ENCODE results near the gene S100A16. TPM values are rescaled to one million over a fixed set of nuclear protein-coding genes. Genes with fewer than 3 reads are reported as not detected.
A peak's percentile ranks its signal among the peaks of the same experiment; 100 is the strongest.

S100A16 gene
- total RNA-seq, 1 experiment from 2014 or later = not detected

DNA sequence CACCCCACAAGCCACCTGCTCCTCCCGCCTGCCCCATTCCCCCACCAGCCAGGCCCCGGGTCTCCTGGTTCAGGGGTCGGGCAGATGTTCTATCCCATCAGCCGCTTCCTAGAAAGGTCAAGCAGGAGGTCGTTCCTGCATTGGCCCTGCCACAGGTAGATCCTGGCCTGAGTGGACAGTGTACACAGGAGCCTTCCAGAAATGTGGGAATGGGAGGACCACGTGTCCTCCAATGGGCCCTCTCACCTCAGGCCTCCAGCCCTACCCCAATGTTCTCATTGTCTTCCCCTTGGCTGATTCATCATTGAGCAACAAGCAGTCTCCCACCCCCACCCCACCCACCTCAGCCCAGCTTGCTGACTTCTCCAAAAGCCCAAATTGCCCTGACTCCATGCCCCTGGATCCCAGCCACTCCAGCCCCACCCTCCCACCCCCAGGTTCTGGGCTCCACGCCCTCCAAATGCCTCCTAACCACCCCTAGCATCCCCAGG, 2.1 kb downstream of the S100A16 start:
- no peaks in the 10 kb centered on the region for H3K27me3 ChIP-seq (ENCODE audit: low read length)
- no peak overlapping the region for H2AFZ ChIP-seq (ENCODE audit: low read length)
- no peak overlapping the region for H3K4me2 ChIP-seq (ENCODE audit: low read depth, low read length, poor library complexity, severe bottlenecking)
- no peak overlapping the region for H3K27ac ChIP-seq (ENCODE audit: low read length)
- no peak for DNase-seq
- H4K20me1 ChIP-seq (ENCODE audit: insufficient read depth, low read depth, low read length) = no peaks in the 10 kb centered on the region
- no peaks in the 10 kb centered on the region for H3K9me3 ChIP-seq (ENCODE audit: low read length)
- peaks cover 4% of the 10 kb centered on the region for H3K4me1 ChIP-seq (ENCODE audit: low read length)
- no peaks in the 10 kb centered on the region for H3K79me2 ChIP-seq (ENCODE audit: low read length)
- H3K9ac ChIP-seq (ENCODE audit: low read length) = no peak overlapping the region
- H3K4me3 ChIP-seq (ENCODE audit: low read length) = no peak overlapping the region
- H3K9me2 ChIP-seq (replicated peaks; ENCODE audit: insufficient read depth, low read length) = no peaks in the 10 kb centered on the region
- no peaks in the 10 kb centered on the region for H3K36me3 ChIP-seq (ENCODE audit: insufficient read depth, low read length)

DNA sequence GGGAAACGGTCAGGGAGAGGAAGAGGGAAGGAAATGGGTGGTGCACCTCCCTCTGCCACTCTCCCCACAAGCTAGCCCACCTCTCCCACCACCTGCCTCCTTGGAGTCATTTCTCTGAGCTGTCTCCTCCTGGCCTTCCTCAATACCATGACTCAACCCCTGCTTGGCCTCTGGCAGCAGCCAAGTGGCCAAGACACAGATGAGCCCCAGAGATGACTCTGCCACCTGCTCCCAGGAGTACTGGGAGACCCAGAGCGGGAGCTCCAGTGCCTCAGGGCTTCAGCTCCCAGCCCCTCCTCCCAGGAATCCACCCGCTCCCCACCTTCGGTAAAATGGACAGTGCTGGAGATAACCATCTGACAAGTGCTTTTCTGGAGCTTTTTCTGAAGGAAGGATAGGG, 2.6 kb downstream of the S100A16 start:
- Histone ChIP-seq H3K9me2 (replicated peaks; ENCODE audit: insufficient read depth, low read length) (no peaks in the 10 kb centered on the region), H3K27me3 (ENCODE audit: low read length) (no peaks in the 10 kb centered on the region), H3K27ac (ENCODE audit: low read length) (no peak overlapping the region), H3K4me2 (ENCODE audit: low read depth, low read length, poor library complexity, severe bottlenecking) (no peak overlapping the region), H2AFZ (ENCODE audit: low read length) (no peak overlapping the region), H3K4me3 (ENCODE audit: low read length) (no peak overlapping the region), H3K9ac (ENCODE audit: low read length) (no peak overlapping the region), H3K79me2 (ENCODE audit: low read length) (no peaks in the 10 kb centered on the region), H3K4me1 (ENCODE audit: low read length) (peaks cover 4% of the 10 kb centered on the region), H3K9me3 (ENCODE audit: low read length) (no peaks in the 10 kb centered on the region), H3K36me3 (ENCODE audit: insufficient read depth, low read length) (no peaks in the 10 kb centered on the region), H4K20me1 (ENCODE audit: insufficient read depth, low read depth, low read length) (no peaks in the 10 kb centered on the region)
- no peak for DNase-seq

DNA sequence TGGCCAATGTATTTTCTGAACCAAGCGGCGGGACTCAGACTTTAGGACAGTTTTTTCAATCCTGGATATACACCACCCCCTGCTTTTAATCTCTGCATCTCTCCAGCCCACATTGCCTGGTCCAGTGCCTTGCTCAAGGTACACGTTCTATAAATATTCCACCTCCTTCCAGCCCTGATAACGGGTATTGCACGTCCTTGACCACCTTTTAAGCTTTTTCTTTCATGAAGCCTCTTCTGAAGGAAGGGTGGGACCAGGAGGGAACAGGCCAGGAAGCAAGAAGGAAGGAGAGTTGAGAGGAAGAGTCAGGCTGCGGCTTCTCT, 3.4 kb downstream of the S100A16 start:
- no peak overlapping the region for H2AFZ ChIP-seq (ENCODE audit: low read length)
- H3K9ac ChIP-seq (ENCODE audit: low read length) = no peak overlapping the region

GRCh38 chr1:153608742-153609584, 4.0 kb downstream of the S100A16 start:
- Histone ChIP-seq H3K4me2 (ENCODE audit: low read depth, low read length, poor library complexity, severe bottlenecking) (no peak overlapping the region), H3K9me3 (ENCODE audit: low read length) (no peaks in the 10 kb centered on the region), H3K9me2 (replicated peaks; ENCODE audit: insufficient read depth, low read length) (no peaks in the 10 kb centered on the region), H3K9ac (ENCODE audit: low read length) (no peak overlapping the region), H3K4me3 (ENCODE audit: low read length) (no peak overlapping the region), H3K79me2 (ENCODE audit: low read length) (no peaks in the 10 kb centered on the region), H3K27me3 (ENCODE audit: low read length) (no peaks in the 10 kb centered on the region), H3K27ac (ENCODE audit: low read length) (no peak overlapping the region), H3K4me1 (ENCODE audit: low read length) (peaks cover 4% of the 10 kb centered on the region), H2AFZ (ENCODE audit: low read length) (no peak overlapping the region), H3K36me3 (ENCODE audit: insufficient read depth, low read length) (no peaks in the 10 kb centered on the region), H4K20me1 (ENCODE audit: insufficient read depth, low read depth, low read length) (no peaks in the 10 kb centered on the region)
- DNase-seq = no peak

More for the DNA sequence above, 3.4 kb downstream of the S100A16 start:
- no peak overlapping the region for H3K27ac ChIP-seq (ENCODE audit: low read length)
- H3K9me3 ChIP-seq (ENCODE audit: low read length) = no peaks in the 10 kb centered on the region
- H3K4me2 ChIP-seq (ENCODE audit: low read depth, low read length, poor library complexity, severe bottlenecking) = no peak overlapping the region
- no peaks in the 10 kb centered on the region for H4K20me1 ChIP-seq (ENCODE audit: insufficient read depth, low read depth, low read length)
- H3K36me3 ChIP-seq (ENCODE audit: insufficient read depth, low read length) = no peaks in the 10 kb centered on the region
- H3K79me2 ChIP-seq (ENCODE audit: low read length) = no peaks in the 10 kb centered on the region
- no peak for DNase-seq
- no peak overlapping the region for H3K4me3 ChIP-seq (ENCODE audit: low read length)
- no peaks in the 10 kb centered on the region for H3K9me2 ChIP-seq (replicated peaks; ENCODE audit: insufficient read depth, low read length)
- peaks cover 4% of the 10 kb centered on the region for H3K4me1 ChIP-seq (ENCODE audit: low read length)
- H3K27me3 ChIP-seq (ENCODE audit: low read length) = no peaks in the 10 kb centered on the region

DNA sequence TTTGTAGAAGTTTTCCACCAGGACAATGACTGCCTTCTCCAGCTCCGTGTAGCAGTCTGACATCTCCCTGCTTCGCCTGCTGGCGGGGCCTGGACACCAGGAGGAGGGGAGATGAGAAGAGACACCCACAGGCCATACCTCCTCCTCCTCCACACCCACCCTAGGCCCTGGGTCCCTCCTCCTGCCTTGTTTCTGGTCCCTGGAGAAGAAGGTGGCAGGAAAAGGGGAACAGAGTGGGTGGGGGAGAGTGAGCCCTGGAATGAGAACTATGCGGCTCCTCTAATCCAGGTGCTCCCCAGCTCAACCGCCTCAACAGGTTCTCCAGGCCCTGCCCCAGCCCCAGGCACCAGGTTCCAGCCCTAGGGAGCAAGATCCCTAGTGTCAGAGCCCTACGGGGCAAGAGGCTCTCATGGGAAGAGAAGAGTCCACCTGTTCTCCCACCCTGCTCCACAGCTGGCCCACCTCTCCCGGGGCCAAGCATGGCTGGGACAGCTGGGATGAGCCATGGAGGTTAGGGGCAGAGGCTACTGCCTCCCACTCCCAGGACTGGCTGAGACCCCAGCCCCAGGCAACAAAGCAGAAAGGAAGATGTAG, 4.8 kb downstream of the S100A16 start:
- H3K4me2 ChIP-seq (ENCODE audit: low read depth, low read length, poor library complexity, severe bottlenecking) = no peak overlapping the region
- H3K9ac ChIP-seq (ENCODE audit: low read length) = no peak overlapping the region
- H3K4me3 ChIP-seq (ENCODE audit: low read length) = no peak overlapping the region
- no peaks in the 10 kb centered on the region for H3K79me2 ChIP-seq (ENCODE audit: low read length)
- no peak overlapping the region for H2AFZ ChIP-seq (ENCODE audit: low read length)
- no peaks in the 10 kb centered on the region for H3K9me3 ChIP-seq (ENCODE audit: low read length)
- H3K27me3 ChIP-seq (ENCODE audit: low read length) = no peaks in the 10 kb centered on the region
- H3K4me1 ChIP-seq (ENCODE audit: low read length) = peaks cover 4% of the 10 kb centered on the region
- H3K9me2 ChIP-seq (replicated peaks; ENCODE audit: insufficient read depth, low read length) = no peaks in the 10 kb centered on the region
- H3K27ac ChIP-seq (ENCODE audit: low read length) = no peak overlapping the region
- no peak for DNase-seq
- no peaks in the 10 kb centered on the region for H4K20me1 ChIP-seq (ENCODE audit: insufficient read depth, low read depth, low read length)
- H3K36me3 ChIP-seq (ENCODE audit: insufficient read depth, low read length) = no peaks in the 10 kb centered on the region

GRCh38 chr1:153607381-153607780, 5.6 kb downstream of the S100A16 start:
- Histone ChIP-seq H3K4me1 (ENCODE audit: low read length) (peaks cover 4% of the 10 kb centered on the region), H3K27me3 (ENCODE audit: low read length) (no peaks in the 10 kb centered on the region), H4K20me1 (ENCODE audit: insufficient read depth, low read depth, low read length) (no peaks in the 10 kb centered on the region), H3K4me2 (ENCODE audit: low read depth, low read length, poor library complexity, severe bottlenecking) (no peak overlapping the region), H3K79me2 (ENCODE audit: low read length) (no peaks in the 10 kb centered on the region), H3K27ac (ENCODE audit: low read length) (no peak overlapping the region), H3K9me2 (replicated peaks; ENCODE audit: insufficient read depth, low read length) (no peaks in the 10 kb centered on the region), H2AFZ (ENCODE audit: low read length) (no peak overlapping the region), H3K9ac (ENCODE audit: low read length) (no peak overlapping the region), H3K4me3 (ENCODE audit: low read length) (no peak overlapping the region), H3K9me3 (ENCODE audit: low read length) (no peaks in the 10 kb centered on the region), H3K36me3 (ENCODE audit: insufficient read depth, low read length) (no peaks in the 10 kb centered on the region)
- DNase-seq = no peak

DNA sequence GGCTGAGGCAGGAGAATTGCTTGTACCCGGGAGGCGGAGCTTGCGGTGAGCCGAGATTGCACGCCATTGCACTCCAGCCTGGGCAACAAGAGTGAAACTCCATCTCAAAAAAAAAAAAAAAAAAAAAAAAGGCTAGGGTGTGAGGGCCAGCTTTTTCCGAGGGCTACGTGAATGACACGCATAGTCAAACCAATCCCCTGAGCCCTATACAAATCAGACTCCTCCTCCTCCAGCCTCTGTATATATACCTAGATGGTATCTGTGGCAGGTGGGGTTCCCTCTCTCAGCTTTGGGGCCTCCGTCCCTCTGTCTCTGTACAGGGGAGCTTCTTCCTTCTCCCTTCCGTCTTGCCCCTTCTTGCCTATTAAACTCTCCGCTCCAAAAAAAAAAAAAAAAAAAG, 6.7 kb downstream of the S100A16 start:
- Histone ChIP-seq H3K27me3 (ENCODE audit: low read length) (no peaks in the 10 kb centered on the region), H3K4me1 (ENCODE audit: low read length) (peaks cover 4% of the 10 kb centered on the region), H3K36me3 (ENCODE audit: insufficient read depth, low read length) (no peaks in the 10 kb centered on the region), H3K9ac (ENCODE audit: low read length) (no peak overlapping the region), H3K9me3 (ENCODE audit: low read length) (no peaks in the 10 kb centered on the region), H3K27ac (ENCODE audit: low read length) (no peak overlapping the region), H3K4me3 (ENCODE audit: low read length) (no peak overlapping the region), H3K79me2 (ENCODE audit: low read length) (no peaks in the 10 kb centered on the region), H4K20me1 (ENCODE audit: insufficient read depth, low read depth, low read length) (no peaks in the 10 kb centered on the region), H3K4me2 (ENCODE audit: low read depth, low read length, poor library complexity, severe bottlenecking) (no peak overlapping the region), H2AFZ (ENCODE audit: low read length) (no peak overlapping the region), H3K9me2 (replicated peaks; ENCODE audit: insufficient read depth, low read length) (no peaks in the 10 kb centered on the region)
- DNase-seq = peak; percentile 61

GRCh38 chr1:153602749-153603148, 10.2 kb downstream of the S100A16 start:
- no peak overlapping the region for H3K4me3 ChIP-seq (ENCODE audit: low read length)
- H3K36me3 ChIP-seq (ENCODE audit: insufficient read depth, low read length) = no peaks in the 10 kb centered on the region
- no peak overlapping the region for H3K27ac ChIP-seq (ENCODE audit: low read length)
- H4K20me1 ChIP-seq (ENCODE audit: insufficient read depth, low read depth, low read length) = no peaks in the 10 kb centered on the region
- no peaks in the 10 kb centered on the region for H3K9me2 ChIP-seq (replicated peaks; ENCODE audit: insufficient read depth, low read length)
- peaks cover 24% of the 10 kb centered on the region for H3K4me1 ChIP-seq (ENCODE audit: low read length)
- no peak for DNase-seq
- no peaks in the 10 kb centered on the region for H3K9me3 ChIP-seq (ENCODE audit: low read length)
- no peaks in the 10 kb centered on the region for H3K79me2 ChIP-seq (ENCODE audit: low read length)
- H3K27me3 ChIP-seq (ENCODE audit: low read length) = no peaks in the 10 kb centered on the region
- no peak overlapping the region for H3K9ac ChIP-seq (ENCODE audit: low read length)
- H2AFZ ChIP-seq (ENCODE audit: low read length) = no peak overlapping the region
- H3K4me2 ChIP-seq (ENCODE audit: low read depth, low read length, poor library complexity, severe bottlenecking) = no peak overlapping the region

All from Karpas-422 (cell line).